ENCODE measurements around the gene BFSP1.
A peak's percentile ranks its signal among the peaks of the same experiment; 100 is the strongest.

Gene BFSP1

DNA sequence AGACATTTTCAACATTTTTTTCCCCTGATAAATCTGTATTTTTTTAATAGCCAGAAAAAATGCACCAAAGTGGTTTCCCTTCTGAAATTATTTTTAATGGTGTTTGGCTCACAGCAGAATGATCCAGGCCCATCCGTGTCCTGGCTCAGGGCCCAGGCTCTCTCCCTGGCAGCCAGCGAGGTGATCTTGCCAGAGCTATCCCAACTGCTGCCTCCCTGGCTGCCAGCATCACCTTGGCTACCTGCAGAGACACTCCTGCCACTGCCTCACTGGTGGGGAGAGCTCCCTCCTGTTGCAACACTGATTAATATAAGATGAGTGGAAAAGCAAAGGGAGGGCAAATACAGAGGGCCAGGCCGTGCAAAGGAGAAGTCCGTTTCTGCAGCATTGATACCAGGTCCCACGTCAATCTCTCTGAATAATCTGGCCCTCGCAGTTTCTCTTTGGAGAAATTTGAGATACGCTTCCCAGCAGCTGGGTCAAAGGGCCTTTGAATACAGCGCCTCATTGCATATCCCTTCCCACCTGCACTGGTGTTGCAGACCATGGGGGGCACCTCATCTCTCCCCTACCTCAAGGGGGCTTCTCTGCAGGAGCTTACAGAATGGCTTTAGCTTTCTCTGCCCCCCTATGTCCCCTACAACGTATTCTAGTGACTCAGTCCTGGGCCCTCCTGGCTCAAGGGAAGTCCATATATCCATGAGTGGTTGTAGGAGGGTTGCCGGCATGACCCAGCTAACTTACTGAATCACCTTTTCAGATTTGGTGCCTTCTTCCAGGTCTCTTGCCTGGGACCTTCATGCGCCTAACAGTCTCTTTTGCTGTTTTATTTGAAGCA, 25.9 kb upstream of the BFSP1 start:
- DNase-seq = peak; percentile 87

DNA sequence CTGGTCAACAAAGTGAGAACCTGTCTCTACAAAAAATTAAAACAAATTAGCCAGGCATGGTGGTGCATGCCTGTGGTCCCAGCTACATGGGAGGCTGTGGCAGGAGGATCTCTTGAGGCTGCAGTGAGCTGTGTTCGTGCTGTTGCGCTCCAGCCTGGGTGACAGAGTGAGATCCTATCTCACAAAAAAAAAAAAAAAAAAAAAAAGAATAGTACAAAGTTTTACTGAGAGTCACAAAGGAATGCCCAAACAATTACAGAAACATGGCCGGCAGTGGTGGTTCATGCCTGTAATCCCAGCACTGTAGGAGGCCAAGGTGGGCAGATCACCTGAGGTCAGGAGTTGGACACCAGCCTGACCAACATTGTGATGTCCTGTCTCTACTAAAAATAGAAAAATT, 23.9 kb upstream of the BFSP1 start:
- no peak for DNase-seq

DNA sequence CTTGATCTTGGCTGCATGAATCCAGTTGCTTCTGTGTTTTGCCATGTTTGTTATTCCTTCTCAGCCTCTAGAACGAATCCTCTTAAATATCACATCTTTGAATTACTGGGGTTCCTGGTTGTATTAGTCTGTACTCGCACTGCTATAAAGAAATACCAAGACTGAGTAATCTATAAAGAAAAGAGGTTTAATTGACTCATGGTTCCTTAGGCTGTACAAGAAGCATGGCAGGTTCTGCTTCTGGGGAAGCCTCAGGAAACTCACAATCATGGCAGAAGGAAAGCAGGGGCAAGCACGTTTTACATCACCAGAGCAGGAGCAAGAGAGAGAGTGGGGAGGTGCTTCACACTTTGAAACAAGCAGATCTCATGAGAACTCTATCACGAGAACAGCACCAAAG, 18.0 kb upstream of the BFSP1 start:
- DNase-seq = no peak

DNA sequence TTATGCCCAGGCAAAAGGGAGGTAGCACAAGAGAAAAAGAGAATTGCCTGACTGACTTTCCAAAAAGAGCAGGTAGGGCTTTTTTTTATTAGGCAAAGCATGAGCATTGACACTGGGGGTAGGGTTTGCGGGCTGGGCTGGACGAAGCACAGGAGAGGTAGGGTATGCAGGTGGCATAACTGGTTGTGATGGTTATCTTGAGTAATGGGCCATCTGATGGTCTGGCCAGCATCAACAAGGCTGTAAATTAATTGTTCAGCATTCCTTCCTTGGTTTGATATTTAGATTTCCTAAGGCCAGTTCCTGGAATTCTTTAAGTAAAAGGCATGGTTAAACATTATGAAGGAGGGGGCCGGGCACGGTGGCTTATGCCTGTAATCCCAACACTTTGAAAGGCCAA, 13.9 kb upstream of the BFSP1 start:
- DNase-seq = no peak

DNA sequence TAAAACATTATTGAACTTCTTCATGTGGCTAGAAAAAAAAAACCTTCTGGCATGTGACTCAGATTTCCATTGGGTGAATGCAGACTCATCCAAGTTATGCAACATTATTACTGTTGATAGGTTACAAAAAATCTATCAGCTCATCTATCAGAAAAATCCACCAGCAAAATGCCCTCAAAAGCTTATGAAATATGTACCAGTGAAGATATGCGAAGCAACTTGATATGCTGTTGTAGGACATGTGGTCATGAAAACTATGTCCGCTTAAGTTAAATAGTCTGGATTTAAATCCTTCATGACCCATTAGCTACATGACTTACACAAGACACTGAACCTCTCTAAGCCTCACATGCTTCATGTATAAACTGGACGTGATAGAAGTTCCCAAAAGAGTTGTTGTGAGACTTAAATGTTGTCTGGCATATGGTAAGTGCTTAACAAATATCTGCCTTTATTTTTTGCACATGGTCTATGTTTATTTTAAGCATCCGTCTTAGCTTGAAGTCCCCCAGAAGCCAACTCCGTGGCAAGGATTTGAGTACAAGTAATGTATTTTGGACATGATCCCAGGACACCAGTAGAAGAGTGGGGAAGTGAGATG, 12.5 kb upstream of the BFSP1 start:
- DNase-seq = no peak

DNA sequence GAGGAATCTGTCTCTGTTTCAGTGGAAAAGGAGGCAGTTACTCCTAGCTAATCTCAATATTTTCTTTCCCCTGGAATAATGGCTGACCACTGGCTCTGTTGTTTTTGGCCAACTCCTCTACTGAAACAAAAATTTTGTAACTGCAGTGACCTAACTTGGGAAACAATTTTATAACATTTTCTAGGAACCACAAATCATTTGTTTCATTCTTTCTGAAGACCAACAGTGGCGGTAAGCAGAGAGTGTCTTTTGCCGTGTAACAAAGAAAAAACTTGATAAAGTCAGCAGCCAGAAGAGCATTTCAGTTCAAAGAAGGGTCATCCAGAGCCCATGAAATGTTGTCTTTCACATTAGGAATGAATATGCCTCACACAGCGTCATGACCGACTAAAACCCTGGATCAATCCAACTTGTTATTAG, 11.8 kb upstream of the BFSP1 start:
- DNase-seq = no peak

DNA sequence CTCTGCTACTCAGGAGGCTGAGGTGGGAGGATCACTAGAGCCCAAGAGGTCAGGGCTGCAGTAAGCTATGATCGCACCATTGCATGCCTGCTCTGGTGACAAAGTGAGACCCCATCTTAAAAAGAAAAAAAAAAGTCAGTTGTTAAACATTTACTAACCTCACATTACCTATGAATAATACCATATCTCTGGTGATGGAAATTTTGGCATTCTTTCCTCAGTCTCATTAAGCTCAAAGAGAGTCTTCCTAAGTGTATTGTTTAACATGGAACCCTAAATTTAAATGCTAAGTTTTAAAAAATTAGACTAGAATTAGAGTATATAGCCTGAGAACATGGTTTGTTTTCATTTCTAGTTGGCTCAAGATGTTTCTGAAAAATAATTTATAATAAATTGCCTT, 11.3 kb upstream of the BFSP1 start:
- no peak for DNase-seq

DNA sequence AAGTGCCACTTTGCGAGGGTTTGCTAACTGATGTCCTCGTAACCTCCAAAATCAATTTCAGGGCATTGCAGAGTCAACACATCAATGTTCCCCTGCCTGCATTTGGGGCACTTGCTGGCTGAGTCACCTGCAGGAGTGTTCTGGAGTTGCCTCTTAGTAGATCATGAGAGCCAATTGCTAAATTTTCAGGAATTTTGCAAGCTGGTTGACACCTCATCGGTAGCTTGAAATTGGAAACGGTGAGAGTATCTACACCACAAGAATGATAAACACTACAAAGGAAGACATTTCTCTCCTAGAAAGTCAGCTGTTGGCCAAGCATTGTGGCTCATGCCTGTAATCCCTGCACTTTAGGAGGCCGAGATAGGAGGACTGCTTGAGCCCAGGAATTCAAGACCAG, 10.8 kb upstream of the BFSP1 start:
- no peak for DNase-seq

DNA sequence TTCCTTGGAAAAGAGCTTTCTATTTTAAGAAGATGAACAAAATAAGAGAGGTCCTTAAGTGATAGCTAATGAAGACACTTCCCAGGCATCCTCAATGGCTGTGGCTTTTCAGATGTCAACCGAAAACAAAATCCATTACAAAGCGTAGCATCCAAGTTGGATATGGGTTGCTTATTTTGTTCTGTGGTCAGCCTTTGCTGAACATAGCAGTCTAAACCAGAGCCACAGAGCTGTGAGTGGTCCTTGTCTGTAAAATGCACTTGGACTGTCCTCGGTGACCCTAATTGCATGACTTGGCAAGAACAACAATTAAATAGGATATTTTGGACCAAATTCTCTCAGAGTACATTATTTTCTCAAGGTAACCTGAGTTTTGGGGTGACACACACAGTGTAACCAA, 10.4 kb upstream of the BFSP1 start:
- no peak for DNase-seq

DNA sequence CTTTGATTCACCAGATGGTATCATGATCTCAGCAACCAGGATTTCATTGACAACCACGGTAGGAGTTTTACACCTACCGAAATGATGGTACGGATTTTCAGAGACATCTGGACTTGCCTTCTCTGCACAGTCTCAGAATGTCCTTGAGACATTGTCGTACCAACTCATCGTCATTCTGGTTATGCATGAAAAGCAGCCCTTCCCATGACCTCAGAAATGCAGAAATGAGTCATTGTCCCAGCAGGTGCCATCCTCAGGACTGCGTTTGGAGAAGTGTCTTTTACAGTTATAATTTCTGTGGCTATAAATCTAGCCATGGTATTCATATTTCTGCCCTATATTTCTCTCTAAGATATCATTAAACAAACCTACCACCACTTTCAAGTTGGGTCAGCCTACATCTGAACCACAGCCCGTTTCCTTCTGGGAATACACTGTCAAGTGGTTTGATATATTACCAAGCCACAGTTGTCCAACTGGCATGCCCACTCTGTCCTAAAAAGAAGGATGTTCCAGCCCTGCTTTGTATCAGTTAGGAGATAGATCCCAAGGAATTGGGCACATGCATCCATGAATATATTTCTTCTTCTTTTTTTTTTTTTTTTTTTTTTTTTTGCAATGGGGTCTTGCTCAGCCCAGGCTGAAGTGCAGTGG, 7.5 kb upstream of the BFSP1 start:
- no peak for DNase-seq

DNA sequence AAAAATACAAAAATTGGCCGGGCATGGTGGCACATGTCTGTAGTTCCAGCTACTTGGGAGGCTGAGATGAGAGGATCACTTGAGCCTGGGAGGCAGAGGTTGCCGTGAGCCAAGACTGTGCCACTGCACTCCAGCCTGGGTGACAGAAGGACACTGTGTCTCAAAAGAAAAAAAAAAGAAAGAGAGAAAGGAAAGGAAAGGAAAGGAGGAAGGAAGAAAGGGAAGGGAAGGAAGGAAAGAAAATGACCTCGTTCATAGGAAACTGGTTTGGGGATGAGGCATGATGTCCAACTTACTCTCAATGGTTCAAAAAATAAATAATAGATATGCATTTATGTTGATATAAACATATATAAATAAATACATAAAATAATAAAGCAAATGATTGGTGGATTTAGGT, 6.8 kb upstream of the BFSP1 start:
- DNase-seq = no peak

DNA sequence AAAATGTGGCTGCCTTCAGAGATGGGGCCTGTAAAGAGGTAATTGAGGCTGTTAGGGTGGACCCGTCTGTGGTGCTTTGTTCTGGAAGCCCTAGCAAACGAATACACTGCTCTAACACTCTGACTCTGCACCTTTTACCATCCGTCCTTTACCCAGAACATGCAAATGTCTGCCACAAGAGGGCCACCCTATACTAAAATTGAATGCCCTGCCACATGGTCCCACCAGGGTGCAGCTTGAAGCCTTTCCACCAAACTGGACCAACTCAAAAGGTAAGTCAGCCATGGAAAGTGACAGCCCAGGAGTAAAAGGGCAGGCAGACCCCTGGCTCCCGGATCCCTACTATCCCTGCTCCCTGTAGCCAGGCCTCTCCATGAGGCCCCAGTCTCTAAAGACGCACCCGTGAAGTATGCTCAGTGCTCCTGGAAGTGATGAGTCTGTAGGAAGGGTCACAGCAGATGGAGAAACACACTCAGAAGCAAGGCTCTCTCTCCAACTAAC, 5.8 kb upstream of the BFSP1 start:
- DNase-seq = peak; percentile 81

DNA sequence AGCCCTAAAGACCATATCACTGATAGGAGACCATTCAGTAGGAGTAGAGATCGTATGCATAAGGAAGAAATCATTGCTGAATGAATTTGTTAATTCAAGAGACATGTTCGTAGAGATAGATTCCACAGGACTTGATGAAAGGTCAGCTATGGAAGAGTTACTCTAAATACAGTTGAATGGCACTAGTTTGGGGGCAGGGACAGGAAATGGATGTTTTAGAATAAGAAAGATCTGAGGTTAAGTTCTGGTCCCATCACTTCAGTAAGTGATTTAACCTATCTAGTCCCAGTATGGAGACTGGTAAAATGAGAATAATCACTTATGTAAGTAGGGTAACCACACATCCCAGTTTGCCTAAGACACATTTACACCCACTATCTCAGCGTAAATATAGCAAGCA, 2.9 kb upstream of the BFSP1 start:
- no peak for DNase-seq

DNA sequence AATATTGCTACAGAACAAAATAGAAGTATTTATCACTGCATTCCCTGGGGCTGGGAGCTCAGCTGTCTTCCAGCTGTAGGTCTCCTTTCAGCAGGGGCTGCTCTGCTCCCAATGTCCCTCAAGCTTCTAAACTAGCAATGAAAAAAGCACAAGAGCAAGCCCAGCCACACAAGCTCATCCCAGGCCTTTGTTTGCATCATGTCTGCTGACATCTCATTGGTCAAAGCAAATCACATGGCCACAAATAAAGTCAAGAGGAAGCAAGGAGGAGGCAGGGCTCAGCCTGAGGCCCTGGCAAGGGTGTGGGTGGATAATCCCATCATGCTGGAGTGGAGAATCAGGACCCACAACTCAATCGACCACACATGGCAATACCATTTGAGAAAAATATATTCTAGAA, 2.2 kb upstream of the BFSP1 start:
- DNase-seq = no peak

DNA sequence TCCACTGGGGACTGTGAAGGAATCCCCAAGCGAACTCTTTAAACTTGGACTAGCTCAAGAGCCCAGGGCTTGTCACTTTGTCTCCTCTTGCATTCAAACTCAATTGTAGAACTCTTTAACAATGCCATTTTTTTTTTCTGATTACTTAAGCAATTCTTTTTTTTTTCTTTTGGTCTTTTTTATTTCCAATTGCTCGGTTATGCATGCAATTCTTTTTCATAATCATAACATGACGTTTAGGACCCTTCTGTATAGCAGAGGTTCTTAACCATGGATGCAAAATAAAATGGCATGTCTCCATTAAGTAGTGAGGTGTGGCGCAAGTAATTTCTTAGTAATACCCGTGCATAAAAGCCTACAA, 466 bp upstream of the BFSP1 start:
- no peak for DNase-seq

DNA sequence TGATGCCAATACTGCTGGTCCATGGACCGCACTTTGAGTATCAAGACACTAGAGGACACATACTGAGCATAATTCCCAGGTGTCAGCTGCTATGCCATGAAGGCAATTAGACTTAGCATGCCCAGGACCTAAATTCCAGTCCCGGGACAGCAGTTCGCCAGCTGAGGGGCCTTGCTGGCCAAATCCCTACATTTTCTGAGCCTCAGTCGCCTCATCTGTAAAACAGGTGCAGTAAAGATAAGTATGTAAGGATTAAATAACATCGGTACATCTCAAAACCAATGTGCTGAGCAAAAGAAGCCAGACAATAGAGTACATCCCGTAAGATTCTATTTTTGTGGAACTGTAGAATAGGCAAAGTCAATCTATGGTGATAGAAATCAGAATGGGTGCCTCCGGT, 1.0 kb downstream of the BFSP1 start:
- no peak for DNase-seq

DNA sequence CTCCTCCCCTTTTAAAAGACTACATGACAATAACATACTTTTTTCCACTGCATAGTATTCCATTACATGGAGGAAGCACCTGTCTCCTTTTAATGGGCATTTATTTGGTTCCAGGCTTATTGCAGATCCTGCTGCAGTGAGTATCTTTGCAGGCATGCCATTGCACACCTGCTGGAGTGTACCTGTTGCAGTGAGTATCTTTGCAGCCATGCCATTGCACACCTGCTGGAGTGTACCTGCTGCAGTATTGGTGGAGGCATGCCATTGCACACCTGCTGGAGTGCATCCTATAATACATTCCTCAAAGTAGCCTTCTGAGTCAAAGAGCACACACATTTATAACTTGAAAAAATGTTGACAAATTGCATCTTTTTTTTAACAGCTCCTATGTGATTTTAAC, 1.6 kb downstream of the BFSP1 start:
- DNase-seq = no peak

DNA sequence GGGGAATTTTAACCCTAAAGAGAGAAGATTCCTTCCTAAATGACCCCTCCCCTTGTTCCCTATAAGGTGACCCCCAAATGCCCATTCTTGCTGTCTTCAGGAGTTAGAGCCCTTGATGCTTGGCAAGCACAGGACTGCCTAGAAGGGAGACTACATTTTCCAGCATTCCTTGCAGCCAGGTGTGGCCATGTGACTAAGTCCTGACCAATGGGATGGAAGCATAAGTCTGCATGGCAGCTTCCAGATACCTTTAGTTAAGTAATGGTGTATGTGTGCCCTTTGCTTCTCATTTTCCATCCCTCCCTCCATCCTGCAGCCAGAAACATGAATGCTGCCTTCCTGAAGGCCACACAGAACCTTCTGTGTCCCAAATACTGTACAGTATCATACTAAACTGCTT, 5.5 kb downstream of the BFSP1 start:
- DNase-seq = no peak

DNA sequence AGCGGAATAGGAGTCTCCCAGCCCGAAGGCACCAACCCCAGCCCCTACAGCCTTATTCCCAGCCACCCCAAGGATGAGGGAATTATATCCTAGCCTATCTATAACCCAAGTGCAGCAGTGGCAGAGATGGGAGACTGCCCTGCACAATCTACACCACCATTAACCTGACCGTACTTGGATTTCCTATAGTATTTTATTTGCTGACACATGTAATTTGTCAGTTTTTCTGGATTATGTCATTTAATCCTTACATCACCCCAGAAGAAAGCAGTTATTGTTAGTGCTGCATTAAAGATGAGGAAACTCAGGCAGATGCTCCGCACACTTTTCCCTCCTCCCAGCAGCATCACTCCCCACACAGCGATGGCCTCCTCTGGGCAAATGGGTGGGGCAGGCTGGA, 6.0 kb downstream of the BFSP1 start:
- no peak for DNase-seq

DNA sequence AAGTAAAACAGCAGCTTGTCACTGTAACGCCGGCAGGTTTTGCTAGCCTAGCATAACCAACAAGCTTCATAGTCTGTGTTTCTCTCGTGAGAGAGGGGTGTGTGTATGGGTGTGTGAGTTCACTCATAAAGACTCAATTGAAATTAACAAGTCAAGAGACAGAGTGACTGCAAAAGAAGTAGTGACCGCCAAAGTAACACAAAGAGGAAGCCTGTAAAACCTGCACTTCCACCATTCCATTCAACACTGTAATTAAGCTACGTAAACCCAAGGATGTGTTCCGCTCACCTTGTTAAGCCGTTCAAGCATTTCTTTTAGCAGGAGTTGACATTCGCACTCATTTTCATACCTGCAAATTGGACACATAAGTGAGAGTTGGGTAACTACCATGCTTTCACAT, 6.6 kb downstream of the BFSP1 start:
- DNase-seq = no peak

DNA sequence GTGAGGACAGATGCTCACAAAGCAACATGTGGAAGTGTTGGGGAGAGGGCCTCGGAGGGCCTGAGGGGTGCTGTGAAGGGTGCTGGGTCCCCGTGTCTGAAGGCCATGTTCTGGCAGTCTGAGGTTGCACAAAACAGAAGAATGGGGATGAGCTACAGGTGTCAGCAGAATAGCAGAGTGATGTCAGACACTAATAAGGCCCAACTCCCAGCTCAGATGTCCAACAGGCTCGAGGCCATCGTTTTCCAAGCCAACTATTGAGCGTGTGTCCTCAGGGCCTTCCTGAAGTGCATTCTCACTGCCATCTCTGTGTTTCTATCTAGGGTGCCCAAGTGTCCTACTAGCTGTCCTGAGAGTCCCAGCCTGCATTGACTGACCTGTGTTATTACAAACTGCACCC, 7.9 kb downstream of the BFSP1 start:
- no peak for DNase-seq

DNA sequence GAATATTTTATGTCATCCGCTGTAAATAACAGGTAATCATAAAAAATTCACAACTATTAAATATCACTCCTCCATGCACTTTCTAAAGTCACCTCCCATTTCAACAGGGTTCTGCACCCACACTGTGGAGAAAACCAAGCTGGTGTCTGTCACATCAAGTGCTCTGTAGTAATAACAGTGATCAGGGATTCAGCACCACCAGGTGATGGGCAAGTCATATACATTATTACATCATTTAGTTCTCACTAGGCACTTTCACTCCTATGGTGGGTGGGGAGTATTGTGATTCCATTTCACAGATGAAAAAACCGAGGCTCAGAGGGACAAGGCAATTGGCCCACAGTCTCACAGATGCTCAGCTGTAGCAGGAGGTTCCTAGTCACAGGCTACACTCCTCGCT, 8.7 kb downstream of the BFSP1 start:
- DNase-seq = no peak

DNA sequence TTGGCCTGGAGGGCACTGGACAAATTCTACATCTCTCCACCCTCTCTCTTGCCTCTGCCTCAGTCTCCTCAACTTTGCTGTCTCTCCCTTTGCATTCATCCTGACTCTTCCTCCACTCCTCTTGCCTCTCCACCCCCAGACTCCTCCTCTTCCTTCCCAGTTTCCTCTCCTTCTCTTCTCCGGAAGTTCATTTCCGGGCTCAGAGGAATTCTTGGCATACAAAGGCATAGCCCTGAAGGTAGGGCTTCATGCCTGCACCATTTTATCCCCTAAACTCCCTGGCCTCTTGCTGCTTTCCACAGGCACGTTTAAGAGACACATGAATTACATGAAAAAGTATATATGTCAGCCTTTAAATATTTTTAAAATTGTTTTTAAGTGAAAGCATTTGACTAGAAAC, 10.6 kb downstream of the BFSP1 start:
- DNase-seq = no peak

DNA sequence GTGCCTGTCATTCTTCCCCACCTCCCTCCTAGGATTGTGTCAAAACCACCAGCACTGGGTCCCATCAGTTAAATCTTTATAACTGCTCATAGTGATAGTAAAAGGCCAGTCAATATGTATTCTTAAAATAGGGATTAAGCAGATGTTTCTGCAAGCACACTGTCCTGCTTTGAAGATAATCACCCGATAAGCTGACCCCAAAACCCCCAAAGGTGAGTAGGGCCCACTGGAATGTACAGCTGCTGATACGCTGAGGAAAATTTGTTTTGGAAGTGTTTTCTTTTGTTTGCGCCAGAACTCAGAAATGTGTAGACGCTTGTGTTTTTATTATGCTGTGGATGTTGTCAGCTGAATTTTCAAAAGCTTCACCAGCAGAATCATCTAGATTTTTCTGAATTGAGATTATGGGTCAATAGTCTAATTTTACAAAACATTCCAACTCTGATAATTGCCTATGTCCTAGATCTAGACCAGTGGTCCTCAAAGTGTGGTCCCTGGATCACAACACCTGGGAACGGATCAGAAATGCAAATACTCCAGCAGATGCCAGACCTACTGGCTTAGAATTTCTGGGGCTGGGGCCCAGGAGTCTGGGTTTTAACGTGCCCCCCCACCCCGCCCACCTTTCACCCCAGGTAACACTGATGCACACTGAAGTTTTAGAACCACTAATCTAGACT, 11.4 kb downstream of the BFSP1 start:
- DNase-seq = no peak

Measured in NCI-H2171 (cell line).